ENCODE results near the gene CRIP2.

Gene CRIP2

DNA sequence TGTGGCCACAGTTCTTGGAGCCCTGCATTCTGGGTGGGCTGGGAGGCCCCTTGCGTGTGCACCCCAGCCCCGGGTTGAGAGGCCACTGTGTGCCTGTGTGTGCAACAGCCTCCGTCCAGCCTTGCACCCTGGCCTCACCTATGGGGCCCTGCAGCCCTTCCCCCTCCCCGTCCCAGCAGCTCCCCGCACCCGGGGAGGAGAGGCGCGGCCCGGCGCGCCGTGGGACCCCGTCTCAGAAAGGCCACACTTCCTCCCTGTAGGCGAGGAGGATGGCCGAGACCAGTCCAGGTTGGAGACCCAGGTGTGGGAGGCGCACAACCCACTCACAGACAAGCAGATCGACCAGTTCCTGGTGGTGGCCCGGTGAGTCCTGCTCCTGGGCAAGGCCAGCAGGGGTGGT lies 16.6 kb upstream of the CRIP2 start:
- TF ChIP-seq, protein P1, sequence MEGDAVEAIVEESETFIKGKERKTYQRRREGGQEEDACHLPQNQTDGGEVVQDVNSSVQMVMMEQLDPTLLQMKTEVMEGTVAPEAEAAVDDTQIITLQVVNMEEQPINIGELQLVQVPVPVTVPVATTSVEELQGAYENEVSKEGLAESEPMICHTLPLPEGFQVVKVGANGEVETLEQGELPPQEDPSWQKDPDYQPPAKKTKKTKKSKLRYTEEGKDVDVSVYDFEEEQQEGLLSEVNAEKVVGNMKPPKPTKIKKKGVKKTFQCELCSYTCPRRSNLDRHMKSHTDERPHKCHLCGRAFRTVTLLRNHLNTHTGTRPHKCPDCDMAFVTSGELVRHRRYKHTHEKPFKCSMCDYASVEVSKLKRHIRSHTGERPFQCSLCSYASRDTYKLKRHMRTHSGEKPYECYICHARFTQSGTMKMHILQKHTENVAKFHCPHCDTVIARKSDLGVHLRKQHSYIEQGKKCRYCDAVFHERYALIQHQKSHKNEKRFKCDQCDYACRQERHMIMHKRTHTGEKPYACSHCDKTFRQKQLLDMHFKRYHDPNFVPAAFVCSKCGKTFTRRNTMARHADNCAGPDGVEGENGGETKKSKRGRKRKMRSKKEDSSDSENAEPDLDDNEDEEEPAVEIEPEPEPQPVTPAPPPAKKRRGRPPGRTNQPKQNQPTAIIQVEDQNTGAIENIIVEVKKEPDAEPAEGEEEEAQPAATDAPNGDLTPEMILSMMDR (IDR thresholded peaks at IDR 0.05; ENCODE audit: borderline replicate concordance, extremely low read depth, low read length, poor library complexity, severe bottlenecking) = no peak
- TF ChIP-seq EZH2 (IDR thresholded peaks at IDR 0.05; ENCODE audit: borderline replicate concordance, low read depth, low read length, severe bottlenecking) = no peak
- H3K27me3 ChIP-seq (ENCODE audit: insufficient read depth, low read length, poor library complexity) = no peaks in the 10 kb centered on the region
- H2AFZ ChIP-seq (ENCODE audit: low read depth, low read length) = no peak overlapping the region
- no peaks in the 10 kb centered on the region for H3K4me1 ChIP-seq (ENCODE audit: insufficient read depth, low read length)
- no peak overlapping the region for H3K4me2 ChIP-seq (ENCODE audit: insufficient read depth, low read length)
- H3K9ac ChIP-seq (ENCODE audit: low read depth, low read length) = no peak overlapping the region
- H4K20me1 ChIP-seq (ENCODE audit: insufficient read depth, low read length) = peaks cover 38% of the 10 kb centered on the region
- H3K27ac ChIP-seq (ENCODE audit: low read length) = no peak overlapping the region
- H3K4me3 ChIP-seq (ENCODE audit: low read depth in 1 of 2, low read length in 2 of 2) = no peak overlapping the region
- no peak for ATAC-seq (ENCODE audit: insufficient read depth, low read depth)
- H3K79me2 ChIP-seq (ENCODE audit: insufficient read depth, low read length) = peaks cover 14% of the 10 kb centered on the region; the same call in 1 of the 2 replicates
- no peaks in the 10 kb centered on the region for H3K9me3 ChIP-seq (ENCODE audit: insufficient read depth, low read length, severe bottlenecking)
- DNase-seq = no peak
- peaks cover 75% of the 10 kb centered on the region for H3K36me3 ChIP-seq (ENCODE audit: insufficient read depth, low read length)

DNA sequence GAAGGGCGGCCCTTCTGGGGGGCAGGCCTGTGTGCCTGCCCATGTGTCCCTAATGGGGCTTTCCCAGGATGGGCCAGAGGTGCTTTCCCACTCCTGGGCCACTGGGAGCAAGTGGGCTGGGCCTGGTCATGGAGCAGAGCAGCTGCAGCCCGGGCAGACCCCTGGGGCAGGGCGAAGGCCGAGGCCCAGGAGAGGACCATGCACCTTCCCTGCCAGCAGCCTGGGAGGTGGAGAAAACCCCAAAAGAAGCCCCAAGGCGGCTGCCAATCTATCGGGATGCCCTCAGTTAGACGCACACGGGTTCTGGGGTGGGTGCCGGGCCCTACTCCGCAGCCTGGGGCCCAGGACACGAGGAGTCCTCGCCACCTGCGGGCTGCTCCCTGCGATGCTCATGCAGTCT lies 16.1 kb upstream of the CRIP2 start:
- no peak overlapping the region for H3K27ac ChIP-seq (ENCODE audit: low read length)
- H3K79me2 ChIP-seq (ENCODE audit: insufficient read depth, low read length) = peaks cover 14% of the 10 kb centered on the region; the same call in 1 of the 2 replicates
- H3K9ac ChIP-seq (ENCODE audit: low read depth, low read length) = no peak overlapping the region
- no peak for ATAC-seq (ENCODE audit: insufficient read depth, low read depth)
- no peaks in the 10 kb centered on the region for H3K9me3 ChIP-seq (ENCODE audit: insufficient read depth, low read length, severe bottlenecking)
- no peak overlapping the region for H3K4me3 ChIP-seq (ENCODE audit: low read depth in 1 of 2, low read length in 2 of 2)
- no peak overlapping the region for H3K4me2 ChIP-seq (ENCODE audit: insufficient read depth, low read length)
- H3K36me3 ChIP-seq (ENCODE audit: insufficient read depth, low read length) = peaks cover 77% of the 10 kb centered on the region
- no peaks in the 10 kb centered on the region for H3K4me1 ChIP-seq (ENCODE audit: insufficient read depth, low read length)
- no peak overlapping the region for H2AFZ ChIP-seq (ENCODE audit: low read depth, low read length)
- no peaks in the 10 kb centered on the region for H3K27me3 ChIP-seq (ENCODE audit: insufficient read depth, low read length, poor library complexity)
- no peak for DNase-seq
- peaks cover 38% of the 10 kb centered on the region for H4K20me1 ChIP-seq (ENCODE audit: insufficient read depth, low read length)
- TF ChIP-seq, protein P1 (IDR thresholded peaks at IDR 0.05; ENCODE audit: borderline replicate concordance, extremely low read depth, low read length, poor library complexity, severe bottlenecking) = no peak
- TF ChIP-seq EZH2 (IDR thresholded peaks at IDR 0.05; ENCODE audit: borderline replicate concordance, low read depth, low read length, severe bottlenecking) = no peak

DNA sequence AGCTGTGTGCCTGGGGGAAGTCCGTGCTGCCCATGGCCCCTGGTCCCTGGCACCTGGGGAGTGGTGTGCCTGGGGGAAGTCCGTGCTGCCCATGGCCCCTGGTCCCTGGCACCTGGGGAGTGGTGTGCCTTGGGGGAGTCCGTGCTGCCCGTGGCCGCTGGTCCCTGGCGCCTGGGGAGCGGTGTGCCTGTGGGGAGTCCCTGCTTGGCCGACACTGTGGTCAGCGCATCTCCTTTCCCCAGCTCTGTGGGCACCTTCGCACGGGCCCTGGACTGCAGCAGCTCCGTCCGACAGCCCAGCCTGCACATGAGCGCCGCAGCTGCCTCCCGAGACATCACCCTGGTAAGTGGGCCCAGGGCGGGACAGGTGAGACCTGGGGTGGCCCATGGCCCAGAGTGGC lies 14.5 kb upstream of the CRIP2 start:
- no peak for DNase-seq
- H3K4me1 ChIP-seq (ENCODE audit: insufficient read depth, low read length) = no peaks in the 10 kb centered on the region
- H3K27me3 ChIP-seq (ENCODE audit: insufficient read depth, low read length, poor library complexity) = no peaks in the 10 kb centered on the region
- no peak overlapping the region for H3K27ac ChIP-seq (ENCODE audit: low read length)
- ATAC-seq (ENCODE audit: insufficient read depth, low read depth) = no peak
- no peaks in the 10 kb centered on the region for H3K9me3 ChIP-seq (ENCODE audit: insufficient read depth, low read length, severe bottlenecking)
- H3K4me2 ChIP-seq (ENCODE audit: insufficient read depth, low read length) = no peak overlapping the region
- no peak overlapping the region for H3K9ac ChIP-seq (ENCODE audit: low read depth, low read length)
- H3K36me3 ChIP-seq (ENCODE audit: insufficient read depth, low read length) = peaks cover 79% of the 10 kb centered on the region
- H3K79me2 ChIP-seq (ENCODE audit: insufficient read depth, low read length) = peaks cover 12% of the 10 kb centered on the region; the same call in 1 of the 2 replicates
- peaks cover 39% of the 10 kb centered on the region for H4K20me1 ChIP-seq (ENCODE audit: insufficient read depth, low read length)
- no peak overlapping the region for H2AFZ ChIP-seq (ENCODE audit: low read depth, low read length)
- TF ChIP-seq EZH2 (IDR thresholded peaks at IDR 0.05; ENCODE audit: borderline replicate concordance, low read depth, low read length, severe bottlenecking) = no peak
- TF ChIP-seq, protein P1 (IDR thresholded peaks at IDR 0.05; ENCODE audit: borderline replicate concordance, extremely low read depth, low read length, poor library complexity, severe bottlenecking) = no peak
- no peak overlapping the region for H3K4me3 ChIP-seq (ENCODE audit: low read depth in 1 of 2, low read length in 2 of 2)

DNA sequence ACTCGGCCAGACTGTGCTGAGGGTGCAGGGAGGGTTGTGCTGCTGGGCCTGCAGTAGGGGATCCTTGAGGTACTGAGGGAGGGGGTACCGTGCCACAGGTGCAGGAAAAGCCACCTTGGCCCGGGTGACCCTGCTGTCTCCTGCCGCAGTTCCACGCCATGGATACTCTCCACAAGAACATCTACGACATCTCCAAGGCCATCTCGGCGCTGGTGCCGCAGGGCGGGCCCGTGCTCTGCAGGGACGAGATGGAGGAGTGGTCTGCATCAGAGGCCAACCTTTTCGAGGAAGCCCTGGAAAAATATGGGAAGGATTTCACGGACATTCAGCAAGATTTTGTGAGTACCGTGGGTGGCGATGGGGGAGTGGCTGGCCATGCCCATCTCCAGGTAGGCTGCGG lies 14.0 kb upstream of the CRIP2 start:
- Histone ChIP-seq H2AFZ (ENCODE audit: low read depth, low read length) (no peak overlapping the region), H4K20me1 (ENCODE audit: insufficient read depth, low read length) (peaks cover 39% of the 10 kb centered on the region), H3K79me2 (ENCODE audit: insufficient read depth, low read length) (peaks cover 12% of the 10 kb centered on the region; the same call in 1 of the 2 replicates), H3K27ac (ENCODE audit: low read length) (no peak overlapping the region), H3K4me2 (ENCODE audit: insufficient read depth, low read length) (no peak overlapping the region), H3K4me3 (ENCODE audit: low read depth in 1 of 2, low read length in 2 of 2) (no peak overlapping the region), H3K36me3 (ENCODE audit: insufficient read depth, low read length) (peaks cover 79% of the 10 kb centered on the region), H3K9ac (ENCODE audit: low read depth, low read length) (no peak overlapping the region), H3K4me1 (ENCODE audit: insufficient read depth, low read length) (no peaks in the 10 kb centered on the region), H3K27me3 (ENCODE audit: insufficient read depth, low read length, poor library complexity) (no peaks in the 10 kb centered on the region), H3K9me3 (ENCODE audit: insufficient read depth, low read length, severe bottlenecking) (no peaks in the 10 kb centered on the region)
- ATAC-seq (ENCODE audit: insufficient read depth, low read depth) (no peak), DNase-seq (no peak)
- no peak for TF ChIP-seq EZH2 (IDR thresholded peaks at IDR 0.05; ENCODE audit: borderline replicate concordance, low read depth, low read length, severe bottlenecking)
- TF ChIP-seq, protein P1 (IDR thresholded peaks at IDR 0.05; ENCODE audit: borderline replicate concordance, extremely low read depth, low read length, poor library complexity, severe bottlenecking) = no peak
